ENCODE results near the gene GSKIP.
A peak's percentile ranks its signal among the peaks of the same experiment; 100 is the strongest.

GSKIP gene

GRCh38 chr14:96383445-96383844 is 20.1 kb downstream of the GSKIP start:
- no peak for DNase-seq

- no peak for DNase-seq
Measured at GRCh38 chr14:96384053-96384452, 20.7 kb downstream of the GSKIP start.

DNA sequence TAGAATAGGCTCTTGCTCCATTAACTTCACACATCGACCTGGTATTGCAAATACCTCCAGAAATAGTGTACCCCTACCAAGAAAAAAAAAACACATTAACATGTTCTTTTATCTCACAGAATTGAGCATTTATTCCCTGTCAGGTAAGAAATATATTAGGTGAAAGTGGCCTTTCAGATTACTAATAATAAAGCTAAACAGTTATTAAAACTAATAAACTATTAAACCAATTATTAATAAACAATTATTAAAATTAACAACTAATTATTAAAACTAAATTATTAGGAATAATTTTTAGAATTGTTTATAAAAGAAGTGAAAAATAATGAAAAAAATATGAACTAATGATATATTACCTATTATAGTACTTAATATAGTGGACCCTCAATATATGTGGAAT is 21.4 kb downstream of the GSKIP start:
- DNase-seq = no peak

GRCh38 chr14:96385385-96385784 is 22.1 kb downstream of the GSKIP start:
- no peak for DNase-seq

- no peak for DNase-seq
Measured at GRCh38 chr14:96390965-96391292, 27.6 kb downstream of the GSKIP start.

DNA sequence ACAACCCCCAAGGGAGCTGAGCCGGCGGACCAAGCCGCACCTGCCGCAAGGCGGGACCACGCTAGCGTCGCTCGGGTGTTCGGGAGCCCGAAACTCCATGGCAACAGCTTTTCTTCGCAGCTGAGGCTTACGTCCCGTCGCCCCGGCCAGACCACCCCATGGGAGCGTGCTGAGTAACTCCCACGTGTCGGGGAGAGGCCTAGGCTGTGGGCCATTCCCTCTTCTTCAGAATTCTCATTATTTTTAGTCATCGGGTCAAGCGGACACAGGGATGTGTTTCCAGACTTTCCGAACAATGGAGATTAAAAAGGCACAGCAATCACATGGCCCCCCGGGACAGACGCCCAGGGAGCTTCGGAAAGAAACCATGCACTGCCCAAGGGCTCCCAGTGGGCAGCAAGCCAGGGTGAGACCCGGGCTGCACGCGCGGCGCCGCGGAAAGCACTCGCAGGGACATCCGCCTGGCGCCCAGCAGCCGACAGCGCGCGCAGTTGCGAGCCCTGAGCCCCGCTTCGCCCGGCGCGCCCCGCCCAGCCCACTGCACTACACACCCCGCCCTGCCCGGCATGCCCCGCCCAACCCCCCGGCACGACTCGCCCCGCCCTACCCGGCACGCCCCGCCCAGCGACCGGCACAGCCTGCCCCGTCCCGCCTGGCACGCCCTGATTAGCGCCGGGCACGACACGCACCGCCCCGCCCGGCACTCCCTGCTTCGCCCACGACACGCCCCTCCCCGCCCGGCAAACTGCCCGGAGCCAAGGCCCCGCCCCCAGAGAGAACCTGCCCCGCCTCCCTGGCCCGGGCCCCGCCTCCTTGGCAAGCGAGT is 28.2 kb downstream of the GSKIP start:
- DNase-seq = peak; percentile 92

DNA sequence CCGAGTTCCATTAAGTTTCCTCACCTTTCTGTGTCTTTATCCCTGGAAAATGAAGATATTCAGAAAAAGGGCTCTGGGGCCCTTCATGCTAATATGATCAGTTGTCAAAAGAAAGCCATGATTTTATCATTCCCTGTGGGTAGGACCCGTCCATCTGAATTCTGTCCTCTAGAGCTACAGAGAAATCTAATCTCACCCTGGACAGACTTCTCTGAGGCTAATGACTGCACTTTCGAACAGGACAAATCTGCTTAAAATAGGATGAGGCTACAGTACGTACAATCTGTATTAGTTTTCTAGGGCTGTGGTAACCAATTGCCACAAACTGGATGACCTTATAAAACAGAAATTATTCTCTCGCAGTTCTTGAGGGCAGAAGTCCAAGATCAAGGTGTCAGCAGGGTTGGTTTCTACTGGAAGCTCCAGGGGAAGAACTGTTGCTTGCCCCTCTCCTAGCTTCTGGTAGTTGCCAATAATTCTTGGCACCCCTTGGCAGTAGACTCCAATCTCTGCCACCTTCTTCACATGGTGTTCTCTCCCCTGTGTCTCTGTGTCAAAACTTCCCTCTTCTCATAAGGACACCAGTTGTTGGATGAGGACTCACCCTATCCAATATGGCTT is 29.9 kb downstream of the GSKIP start:
- DNase-seq = no peak

GRCh38 chr14:96394047-96394815 is 30.9 kb downstream of the GSKIP start:
- DNase-seq = no peak

- no peak for DNase-seq
Measured at GRCh38 chr14:96398432-96398831, 35.1 kb downstream of the GSKIP start.

DNA sequence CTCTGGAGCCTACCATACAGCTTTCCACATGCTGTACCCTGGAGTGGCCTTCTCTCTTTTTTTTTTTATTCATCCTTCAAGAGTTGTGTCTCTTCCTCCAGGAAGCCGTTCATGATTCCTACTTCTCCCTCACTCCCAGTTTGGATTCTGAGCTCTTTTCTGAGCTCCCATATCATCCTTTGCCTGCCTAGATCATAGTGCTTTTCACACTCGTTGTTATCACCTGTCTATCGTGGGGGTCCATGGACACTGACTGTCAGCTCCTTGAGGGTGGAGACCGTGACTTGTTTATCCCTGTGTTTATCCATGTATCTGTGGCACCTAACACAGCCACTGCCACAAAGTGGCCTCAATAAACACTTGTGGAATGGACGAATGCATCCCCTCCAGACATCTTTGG is 35.6 kb downstream of the GSKIP start:
- DNase-seq = no peak

- DNase-seq = no peak
Measured at GRCh38 chr14:96399405-96399804, 36.1 kb downstream of the GSKIP start.

DNA sequence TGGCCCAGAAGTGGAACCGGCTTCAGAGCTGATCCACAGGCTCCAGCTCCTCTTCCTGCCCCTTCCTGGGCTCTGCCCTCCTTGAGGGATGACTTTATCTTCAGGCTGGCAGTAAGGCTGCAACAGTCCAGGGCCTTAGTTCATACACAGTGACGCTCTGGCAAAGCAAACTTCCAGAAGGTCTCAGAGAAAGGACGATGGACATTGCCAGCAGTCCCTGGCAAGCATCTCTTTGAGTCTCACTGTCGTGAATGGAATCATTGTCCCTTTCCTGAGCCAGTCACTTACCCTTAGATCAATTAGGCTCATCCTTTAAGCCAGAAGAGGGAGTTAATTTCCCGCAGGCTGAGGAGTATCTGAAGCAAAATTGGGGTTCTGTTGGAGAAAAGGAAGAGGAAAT is 37.2 kb downstream of the GSKIP start:
- DNase-seq = no peak

DNA sequence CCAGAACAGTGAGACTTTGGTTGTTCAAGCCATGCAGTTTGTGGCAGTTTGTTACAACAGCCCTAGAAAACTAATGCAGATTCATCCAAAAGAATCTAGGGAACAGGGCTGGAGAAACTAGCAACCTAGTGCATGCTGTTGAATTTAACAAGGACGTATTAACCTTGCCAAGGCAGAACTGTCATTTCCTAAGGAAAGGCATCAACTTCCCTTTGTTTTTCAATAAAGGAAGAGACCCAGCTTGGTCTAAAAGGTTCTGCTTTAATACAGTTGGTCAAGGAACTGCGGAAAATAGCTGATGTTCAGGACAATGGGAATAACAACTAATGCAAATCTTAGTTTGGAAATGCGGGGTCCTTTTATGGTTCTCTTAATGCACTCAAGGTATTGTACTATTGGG is 40.1 kb downstream of the GSKIP start:
- DNase-seq = no peak

DNA sequence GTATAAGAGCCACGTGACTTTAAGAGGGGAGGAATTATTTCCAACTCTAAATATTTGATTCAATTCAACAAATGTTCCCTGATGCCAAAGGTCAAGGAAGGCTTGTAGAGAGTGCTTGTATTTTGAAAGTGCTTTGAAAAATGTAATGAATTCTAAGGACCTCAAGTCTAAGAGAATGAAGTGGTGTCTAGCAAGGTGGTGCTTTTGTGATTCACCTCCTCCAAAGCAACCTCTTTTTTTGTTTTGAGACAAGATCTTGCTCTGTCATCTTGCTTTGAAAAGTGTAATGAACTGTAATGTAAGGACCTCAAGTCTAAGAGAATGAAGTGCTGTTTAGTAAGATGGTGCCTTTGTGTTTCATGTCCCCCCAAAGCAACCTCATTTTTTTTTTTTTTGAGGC is 42.4 kb downstream of the GSKIP start:
- no peak for DNase-seq

DNA sequence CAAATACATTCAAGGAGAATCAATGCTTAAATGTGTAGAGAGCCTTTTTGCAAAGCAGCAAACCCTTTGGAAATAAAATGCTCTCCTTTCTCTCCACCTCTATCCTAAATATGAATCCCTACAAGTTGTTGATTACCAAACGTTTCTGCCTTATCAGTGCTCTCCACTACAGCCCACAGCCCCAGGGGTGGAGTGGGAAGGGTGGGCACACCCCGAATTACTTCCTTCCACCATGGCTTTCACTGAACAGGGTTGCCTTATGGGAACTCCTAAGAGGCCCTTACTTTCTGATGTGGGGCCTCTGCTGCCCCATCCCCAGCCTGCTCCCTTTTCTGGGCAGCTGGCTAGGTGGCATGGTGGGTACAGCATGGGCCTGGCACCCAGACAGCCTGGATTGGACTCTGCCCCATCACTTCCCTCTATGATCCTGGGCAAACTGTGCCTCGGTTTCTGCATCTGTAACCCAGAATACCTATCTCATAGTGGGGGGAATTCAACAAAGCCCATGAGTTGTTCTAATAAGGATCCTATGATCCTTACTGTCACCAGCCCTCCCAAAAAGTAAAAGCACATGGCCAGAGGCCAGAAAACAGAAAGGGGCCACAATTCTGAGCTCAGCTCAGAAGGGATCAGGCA is 44.7 kb downstream of the GSKIP start:
- DNase-seq = no peak

GRCh38 chr14:96408608-96409007 is 45.3 kb downstream of the GSKIP start:
- DNase-seq = no peak

DNA sequence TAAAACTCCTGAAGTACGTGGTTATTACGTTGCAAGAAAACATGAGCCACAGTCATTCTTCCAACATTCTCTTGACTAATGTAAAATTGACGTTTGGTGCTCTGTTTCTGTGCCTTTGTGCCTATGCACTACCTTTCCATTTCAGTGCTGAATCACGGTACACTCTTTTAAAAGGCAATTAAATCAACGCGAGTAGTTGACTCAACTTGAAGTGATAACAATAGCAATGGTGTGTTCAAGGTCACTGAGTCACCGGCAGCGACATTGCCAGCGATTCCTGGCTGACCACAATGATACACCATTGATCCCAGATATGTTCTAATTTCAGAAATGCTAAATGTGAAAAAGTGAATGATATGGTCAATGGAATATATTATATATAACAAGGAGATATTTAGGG is 46.4 kb downstream of the GSKIP start:
- DNase-seq = no peak

DNA sequence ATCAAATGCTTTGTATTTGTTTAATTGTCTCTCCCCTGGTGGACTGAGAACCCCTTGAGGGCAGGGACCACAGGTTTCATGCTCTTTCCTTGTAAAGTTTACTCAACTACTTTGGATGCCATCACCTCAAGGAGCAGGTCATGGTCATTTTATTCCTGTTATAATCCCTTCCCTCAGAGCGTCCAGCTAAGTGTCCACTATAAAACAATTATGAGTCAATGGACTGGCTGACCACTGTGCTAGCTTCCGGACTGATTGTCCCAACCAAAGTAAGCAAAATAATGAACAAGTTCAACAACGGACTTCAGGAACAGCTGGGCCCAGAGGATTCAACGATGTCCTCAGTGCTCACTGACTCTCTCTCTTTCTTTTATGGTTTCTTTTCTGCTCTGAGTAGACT is 46.8 kb downstream of the GSKIP start:
- DNase-seq = no peak

DNA sequence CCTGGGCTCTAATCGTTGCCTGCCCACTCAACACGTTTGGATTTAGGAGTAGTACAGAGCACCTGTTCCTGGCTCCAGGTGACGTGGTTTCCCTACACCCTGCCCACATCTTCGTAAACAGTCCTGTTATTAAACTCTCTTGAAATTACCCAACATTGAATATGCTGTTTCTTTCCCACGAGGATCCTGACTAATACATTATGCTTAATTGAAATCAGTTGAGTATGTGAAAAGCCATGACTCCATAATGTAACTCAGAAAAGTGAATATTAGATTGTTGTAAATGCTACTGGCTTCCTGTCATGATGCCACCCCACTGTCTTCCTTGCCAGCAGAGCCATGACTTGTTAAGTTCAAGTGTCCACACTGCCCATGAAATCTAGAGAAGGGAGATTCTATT is 50.2 kb downstream of the GSKIP start:
- no peak for DNase-seq

DNA sequence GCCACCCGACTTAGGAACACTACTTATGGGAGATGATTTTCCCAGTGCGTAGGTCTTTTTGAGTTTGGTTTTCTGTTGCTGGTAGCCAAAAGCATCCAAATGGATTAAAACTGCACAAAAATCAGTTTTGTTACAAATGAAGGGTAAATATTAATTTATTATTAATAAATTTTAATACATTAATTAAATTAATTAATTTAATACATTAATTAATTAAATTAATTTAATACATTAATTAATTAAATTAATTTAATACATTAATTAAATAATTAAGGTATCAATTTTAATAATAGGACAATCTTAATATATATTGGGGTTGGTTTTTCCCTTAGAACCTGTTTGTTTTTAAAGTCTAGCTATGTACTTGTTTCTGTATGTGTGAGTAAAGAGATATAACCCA is 52.2 kb downstream of the GSKIP start:
- DNase-seq = no peak

DNA sequence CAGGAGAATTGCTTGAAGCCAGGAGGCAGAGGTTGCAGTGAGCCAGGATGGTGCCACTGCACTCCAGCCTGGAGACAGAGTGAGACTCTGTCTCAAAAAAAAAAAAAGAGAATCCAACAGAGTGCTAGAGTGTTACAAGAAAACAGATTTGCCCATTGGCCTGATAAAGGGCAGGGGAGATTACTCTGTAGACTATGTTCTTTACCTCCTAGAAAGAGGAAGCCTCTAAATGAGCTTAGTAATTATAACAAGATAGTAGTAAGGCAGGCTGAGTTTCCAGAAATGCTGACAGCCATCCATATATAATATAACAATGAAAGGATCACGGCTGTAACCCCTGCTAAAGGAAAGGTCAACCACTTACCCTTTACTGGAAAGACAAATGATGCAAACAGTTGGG is 53.0 kb downstream of the GSKIP start:
- DNase-seq = no peak

DNA sequence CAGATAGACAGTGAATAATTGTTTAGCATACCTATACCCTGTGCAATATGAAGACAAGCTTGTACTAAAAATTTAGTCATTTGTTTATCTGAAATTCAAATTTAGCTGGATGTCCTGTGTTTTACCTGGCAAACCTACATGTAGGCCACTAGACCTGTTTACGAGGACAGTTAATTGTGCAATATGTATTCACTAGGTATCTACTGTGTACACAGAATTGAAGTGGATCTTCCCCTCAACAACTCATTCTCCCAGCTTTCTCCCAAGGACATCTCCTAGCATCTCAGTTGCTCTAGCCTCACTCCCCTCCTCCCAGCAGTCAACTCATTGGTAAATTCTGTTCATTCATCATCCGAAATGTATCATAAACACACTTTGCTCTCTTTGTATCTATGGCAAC is 53.9 kb downstream of the GSKIP start:
- no peak for DNase-seq

- no peak for DNase-seq
Measured at GRCh38 chr14:96418075-96418474, 54.7 kb downstream of the GSKIP start.

DNA sequence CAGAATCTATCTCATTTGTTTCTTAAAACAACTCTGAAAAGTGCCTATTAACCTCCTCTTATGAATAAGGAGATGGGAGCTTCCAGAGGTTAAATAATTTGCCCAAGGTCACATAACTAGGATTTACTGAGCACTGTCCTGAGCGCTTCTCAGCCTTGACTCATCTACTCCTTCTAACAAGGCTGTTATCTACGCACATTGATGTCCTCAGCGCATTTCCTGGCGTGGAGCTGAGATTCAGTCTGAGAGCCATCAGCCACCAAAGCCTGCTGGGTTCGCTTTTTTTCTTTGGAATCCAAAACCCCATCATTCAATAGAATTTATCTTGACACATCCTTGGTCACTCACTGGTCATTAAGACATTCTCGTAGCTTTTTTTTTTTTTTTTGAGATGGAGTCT is 57.9 kb downstream of the GSKIP start:
- no peak for DNase-seq

All from NCI-H446 treated with DMSO at 0.1 percent for 48 hours (cell line).